GM12878 (cell line): ENCODE measurements around the gene TCF7. TPM values are rescaled to one million over a fixed set of nuclear protein-coding genes. Genes with fewer than 3 reads are reported as not detected.

ENCODE experiments used
- ATAC-seq: fragments of 200-7000 bp; cut with Tn5 transposase; 3 replicates; pipeline ENCODE4 v1.9.1; 2020; ENCODE audit warnings: mild to moderate bottlenecking, moderate library complexity
- BruUV-seq: library from RNA; stranded (reverse); fragments of 400-500 nt; replicated peaks from 2 replicates; lab custom pipeline; 2021; lab: Mats Ljungman, UMichigan
- CTCF ChIA-PET: fragments of 300-600 bp; sonication (Branson Sonifier 250); formaldehyde crosslinking; extraction: SDS; loops from one replicate; lab custom pipeline; 2021; ENCODE audit warnings: inconsistent platforms; lab: Yijun Ruan, JAX
- POLR2A ChIA-PET: fragments of 350-600 bp; formaldehyde crosslinking; extraction: SDS; loops from one replicate; lab custom pipeline; 2021; ENCODE audit warnings: inconsistent platforms; lab: Charles Lee
- RAD21 ChIA-PET: fragments of 300-600 bp; sonication (Branson Sonifier 250); formaldehyde crosslinking; loops from one replicate; lab custom pipeline; 2023; ENCODE audit warnings: antibody characterized with exemption; ENCODE audit not compliant: unreplicated experiment; lab: Charles Lee
- SMC1A ChIA-PET: fragments of 300-600 bp; sonication (Branson Sonifier 250); formaldehyde crosslinking; loops from one replicate; lab custom pipeline; 2023; ENCODE audit not compliant: unreplicated experiment, uncharacterized antibody; lab: Charles Lee
- DNase-seq: peaks from one replicate; pipeline ENCODE4 v3.0.0-alpha.2; 2011; ENCODE audit warnings: low read depth, low spot score
- FAIRE-seq: peaks from 3 replicates; lab custom pipeline; 2011; peaks lifted over from hg19 to GRCh38; lab: Jason Lieb, UNC
- H2AFZ ChIP-seq: 2 replicates; pipeline ENCODE4 v1.6.0; 2011; ENCODE audit warnings: low read depth, low read length, control low read depth; ENCODE audit not compliant: control insufficient read depth
- H3K27ac ChIP-seq: 2 replicates; pipeline ENCODE4 v1.5.1; 2011; ENCODE audit warnings: control low read depth; ENCODE audit not compliant: control insufficient read depth, insufficient read depth
- H3K27me3 ChIP-seq, 2 experiments: replicated peaks in 1 of 2; 2 replicates each; pipeline versions ENCODE4 v1.6.0 to v1.6.1; 2011; ENCODE audit warnings: low read length in 1 of 2; ENCODE audit not compliant: control insufficient read depth in 2 of 2, insufficient read depth in 2 of 2
- H3K36me3 ChIP-seq, 2 experiments: 2 replicates each; pipeline ENCODE4 v1.5.1; 2011; ENCODE audit warnings: low read length in 1 of 2; ENCODE audit not compliant: control insufficient read depth in 2 of 2, insufficient read depth in 2 of 2
- H3K4me1 ChIP-seq: 2 replicates; pipeline ENCODE4 v1.6.1; 2011; ENCODE audit warnings: mild to moderate bottlenecking, low read length, moderate library complexity, mixed read lengths; ENCODE audit not compliant: control insufficient read depth, insufficient read depth
- H3K4me2 ChIP-seq: 2 replicates; pipeline ENCODE4 v1.6.0; 2011; ENCODE audit warnings: control low read depth; ENCODE audit not compliant: control insufficient read depth, insufficient read depth
- H3K4me3 ChIP-seq: fragments of 200-600 bp; sonication (generic); 2 replicates; pipeline ENCODE4 v1.5.1; 2016
- H3K79me2 ChIP-seq: 2 replicates; pipeline ENCODE4 v1.6.0; 2011; ENCODE audit warnings: low read length; ENCODE audit not compliant: control insufficient read depth, insufficient read depth
- H3K9ac ChIP-seq: 2 replicates; pipeline ENCODE4 v1.8.0; 2011; ENCODE audit warnings: low read length, control low read depth, mixed read lengths; ENCODE audit not compliant: control insufficient read depth, insufficient read depth
- H3K9me3 ChIP-seq: replicated peaks from 3 replicates; pipeline ENCODE4 v1.5.1; 2011; ENCODE audit warnings: mild to moderate bottlenecking, low read length; ENCODE audit not compliant: control insufficient read depth, insufficient read depth
- H4K20me1 ChIP-seq: 2 replicates; pipeline ENCODE4 v1.6.0; 2011; ENCODE audit not compliant: control insufficient read depth, insufficient read depth
- BCL11A ChIP-seq: IDR thresholded peaks from 2 replicates; pipeline ENCODE4 v1.6.1; 2011; ENCODE audit warnings: low read depth, low read length
- BHLHE40 ChIP-seq, 2 experiments: fragments of 450-650 bp in 1 of 2; IDR thresholded peaks; 2 replicates each; pipeline ENCODE4 v1.6.1; 2011 to 2017; ENCODE audit warnings: low read depth in 2 of 2, borderline replicate concordance in 1 of 2, improper control_type of control experiment in 1 of 2, low read length in 1 of 2, mild to moderate bottlenecking in 1 of 2
- CHD2 ChIP-seq: IDR thresholded peaks from 2 replicates; pipeline ENCODE4 v1.6.1; 2011; ENCODE audit warnings: low read depth, low read length, improper control_type of control experiment, borderline replicate concordance
- LARP7 ChIP-seq: fragments of 450-650 bp; IDR thresholded peaks from 2 replicates; pipeline ENCODE4 v1.6.1; 2017; ENCODE audit warnings: mild to moderate bottlenecking
- SMAD1 ChIP-seq: fragments of 450-650 bp; IDR thresholded peaks from 2 replicates; pipeline ENCODE4 v1.6.1; 2018; ENCODE audit warnings: mild to moderate bottlenecking, low read depth; ENCODE audit not compliant: partially characterized antibody
- WRNIP1 ChIP-seq: IDR thresholded peaks from 2 replicates; pipeline ENCODE4 v1.6.1; 2011; ENCODE audit warnings: low read depth, low read length, improper control_type of control experiment, borderline replicate concordance
- WGBS: methylation state at CpG from one replicate; pipeline ENCODE4 v1.1.6; 2016; ENCODE audit warnings: low lambda C conversion rate; ENCODE audit not compliant: insufficient replicate concordance, insufficient coverage; ENCODE audit errors: missing lambda C conversion rate; 5-methylcytosine and 5-hydroxymethylcytosine counted together
- in situ Hi-C: fragments of 300-500 bp; cut with MboI; formaldehyde crosslinking; loops from 9 replicates; pipeline ENCODE4 v1.14.3; 2018; ENCODE audit warnings: mixed read lengths
- intact Hi-C: fragments of 100-400 bp; cut with micrococcal nuclease; formaldehyde crosslinking; loops from one replicate; pipeline ENCODE4 v1.14.2; 2022; ENCODE audit not compliant: unreplicated experiment
- polyA plus RNA-seq, 11 experiments: library from polyadenylated mRNA; depleted of rRNA in 4 of 11; unstranded in 6 of 11; stranded (reverse) in 5 of 11; fragments of >200 nt; fragmentation: Nextera tagmentation in 4 of 11; fragmentation: Illumina TruSeq in 1 of 11; extraction: Ambion mirVana in 4 of 11; extraction: Trizol in 1 of 11; gene quantifications; 1 replicate in 1 of 11; 2 replicates in 10 of 11; pipeline versions ENCODE4 v1.2.1 to v1.2.3, GENCODE V29; 2011 to 2016; ENCODE audit warnings: inconsistent platforms in 2 of 11, missing spikeins in 2 of 11, low read depth in 1 of 11
- total RNA-seq, 4 experiments: library from RNA; depleted of rRNA in 3 of 4; stranded (reverse); fragments of >200 nt in 3 of 4; fragmentation: Illumina TruSeq in 1 of 4; extraction: Trizol in 1 of 4; gene quantifications; 2 replicates each; pipeline versions ENCODE4 v1.2.1 to v1.2.3, GENCODE V29; 2013 to 2021
- TF ChIP-seq, protein P1 (sequence below): fragments of 450-650 bp; IDR thresholded peaks from 2 replicates; pipeline ENCODE4 v1.6.1; 2016; ENCODE audit warnings: mild to moderate bottlenecking

Gene TCF7
- total and polyA plus RNA-seq, 10 of the 15 experiments (the other 5 are each of a cell fraction or from before 2014, with no cell fraction given), result 10.0 to 60.2 (median 23.6) TPM

DNA sequence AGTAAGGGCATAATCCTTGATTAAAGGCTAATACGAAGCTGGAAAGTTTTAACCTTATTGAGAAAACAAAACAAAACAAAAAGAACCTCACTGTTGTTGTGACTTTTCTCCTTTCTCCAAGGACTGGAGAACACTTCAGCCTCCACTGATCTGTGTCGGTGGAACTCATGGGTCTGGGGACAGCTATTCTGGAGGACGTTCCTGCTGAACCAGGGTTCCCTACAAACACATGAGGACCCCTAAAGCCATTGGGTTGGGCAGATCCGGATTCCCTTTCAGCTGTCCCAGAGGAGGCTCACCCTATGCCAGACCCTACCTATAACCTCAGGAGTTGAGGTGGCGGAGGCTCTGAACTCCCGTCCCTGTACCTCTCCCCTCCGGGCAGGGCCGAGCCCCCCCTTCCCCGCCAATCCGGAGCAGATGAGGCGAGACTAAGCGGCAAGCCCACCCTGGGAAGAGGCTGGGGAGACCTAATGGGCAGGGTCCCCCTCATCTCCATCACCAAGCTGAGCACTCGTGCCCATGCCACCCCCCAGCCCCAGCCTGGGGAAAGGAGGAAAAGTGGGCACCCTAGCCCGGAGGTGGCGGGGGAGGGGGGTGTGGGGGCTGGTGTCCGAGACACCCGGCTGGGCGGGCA, 1.6 kb upstream of the TCF7 start:
- Histone ChIP-seq H3K27ac (no peak overlapping the region), H3K9ac (no peak overlapping the region)
- TF ChIP-seq BCL11A, result no peak
- no peak for TF ChIP-seq LARP7
- no peak for TF ChIP-seq SMAD1
- no peak for TF ChIP-seq CHD2
- TF ChIP-seq WRNIP1, result no peak
- no peak for TF ChIP-seq BHLHE40 (IDR thresholded peaks at IDR 0.05; ENCODE audit: borderline replicate concordance in 1 of 2, low read depth in 2 of 2, low read length in 1 of 2)
- TF ChIP-seq, protein P1, sequence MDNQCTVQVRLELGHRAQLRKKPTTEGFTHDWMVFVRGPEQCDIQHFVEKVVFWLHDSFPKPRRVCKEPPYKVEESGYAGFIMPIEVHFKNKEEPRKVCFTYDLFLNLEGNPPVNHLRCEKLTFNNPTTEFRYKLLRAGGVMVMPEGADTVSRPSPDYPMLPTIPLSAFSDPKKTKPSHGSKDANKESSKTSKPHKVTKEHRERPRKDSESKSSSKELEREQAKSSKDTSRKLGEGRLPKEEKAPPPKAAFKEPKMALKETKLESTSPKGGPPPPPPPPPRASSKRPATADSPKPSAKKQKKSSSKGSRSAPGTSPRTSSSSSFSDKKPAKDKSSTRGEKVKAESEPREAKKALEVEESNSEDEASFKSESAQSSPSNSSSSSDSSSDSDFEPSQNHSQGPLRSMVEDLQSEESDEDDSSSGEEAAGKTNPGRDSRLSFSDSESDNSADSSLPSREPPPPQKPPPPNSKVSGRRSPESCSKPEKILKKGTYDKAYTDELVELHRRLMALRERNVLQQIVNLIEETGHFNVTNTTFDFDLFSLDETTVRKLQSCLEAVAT, result 0 out of 2 replicates have a peak, but pooled peaks have one; percentile 4
- TF ChIP-seq, all 136 proteins: peak for 1
- no peak for DNase-seq
- in situ Hi-C loops (no loop called here), intact Hi-C loops (loop anchor here (2.0 kb wide), 1 partner anchor 14 kb away; no protein-coding TSS in a partner anchor)
- H3K4me2 ChIP-seq, result no peak overlapping the region; the same call in 1 of the 2 replicates
- ChIA-PET SMC1A (interaction anchor here (1.5 to 11.4 kb wide), 7 partner anchors 8 to 72 kb away, joined by 5 to 152 read pairs (median 5); no protein-coding TSS in a partner anchor), CTCF (interaction anchor here (0.9 to 10.7 kb wide), 12 partner anchors 11 to 116 kb away, joined by 3 to 112 read pairs (median 6); no protein-coding TSS in a partner anchor), POLR2A (interaction anchor here (0.5 to 11.6 kb wide), 9 partner anchors 8 to 518 kb away, joined by 3 to 291 read pairs (median 4); partner anchors contain the start of gene PPP2CA), RAD21 (interaction anchor here (0.6 to 10.8 kb wide), 9 partner anchors 14 to 78 kb away, joined by 3 to 123 read pairs (median 5); no protein-coding TSS in a partner anchor)
- H2AFZ ChIP-seq, result no peak overlapping the region
- H4K20me1 ChIP-seq, result no peaks in the 10 kb centered on the region
- no TSS peak for BruUV-seq
- peaks cover 23% of the 10 kb centered on the region for H3K79me2 ChIP-seq
- ATAC-seq, result no peak
- H3K9me3 ChIP-seq, result no peaks in the 10 kb centered on the region
- H3K4me3 ChIP-seq, result no peak overlapping the region
- no peaks in the 10 kb centered on the region; a peak in 1 of 4 replicates for H3K27me3 ChIP-seq
- no peaks in the 10 kb centered on the region; a peak in 1 of 4 replicates for H3K36me3 ChIP-seq
- WGBS, result 81% methylated on average over 10 of the region's 18 CpGs
- peaks cover 40% of the 10 kb centered on the region for H3K4me1 ChIP-seq
- no peak for FAIRE-seq
